Measurements from ENCODE around the gene DNAJA2.

The DNAJA2 gene

DNA sequence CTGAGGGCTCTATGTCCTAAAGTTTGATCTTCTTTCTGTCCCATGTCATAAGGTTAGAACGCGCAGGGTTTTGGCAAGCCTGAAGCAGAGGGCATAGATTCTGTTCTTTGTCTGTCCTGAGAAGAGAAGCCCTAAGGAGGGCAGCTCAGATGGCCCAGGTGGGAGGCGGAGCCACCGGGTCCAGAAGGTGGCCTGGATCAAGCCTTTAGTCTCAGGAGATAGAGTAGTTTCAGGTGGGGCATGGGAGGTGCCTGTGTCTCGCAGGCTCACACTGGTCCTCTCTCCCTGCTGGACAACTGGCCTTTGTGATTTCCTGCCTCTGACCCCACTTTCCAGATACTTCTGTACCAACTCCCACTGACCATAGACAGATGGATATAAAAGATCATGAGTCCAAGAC is 44.2 kb upstream of the DNAJA2 start:
- Histone ChIP-seq H3K9ac (ENCODE audit: low read depth, low read length, poor library complexity, severe bottlenecking) (no peak overlapping the region), H3K4me2 (ENCODE audit: low read depth, low read length, poor library complexity, severe bottlenecking) (peak overlapping the region; percentile 75), H3K36me3 (ENCODE audit: insufficient read depth, low read length) (no peaks in the 10 kb centered on the region), H2AFZ (ENCODE audit: low read length) (no peak overlapping the region), H4K20me1 (ENCODE audit: insufficient read depth, low read length, poor library complexity, severe bottlenecking) (no peaks in the 10 kb centered on the region), H3K27me3 (ENCODE audit: insufficient read depth, low read length, poor library complexity, severe bottlenecking) (no peaks in the 10 kb centered on the region), H3K4me1 (ENCODE audit: insufficient read depth, low read length, poor library complexity, severe bottlenecking) (peaks cover 22% of the 10 kb centered on the region), H3F3A (ENCODE audit: low read depth) (no peaks in the 10 kb centered on the region), H3K9me3 (ENCODE audit: insufficient read depth, low read depth, low read length) (no peaks in the 10 kb centered on the region), H3K79me2 (ENCODE audit: insufficient read depth, low read length) (no peaks in the 10 kb centered on the region), H3K4me3 (ENCODE audit: low read length, poor library complexity, severe bottlenecking) (no peak overlapping the region), H3K9me2 (replicated peaks; ENCODE audit: low read depth, low read length) (no peaks in the 10 kb centered on the region)
- TF ChIP-seq, protein P1, sequence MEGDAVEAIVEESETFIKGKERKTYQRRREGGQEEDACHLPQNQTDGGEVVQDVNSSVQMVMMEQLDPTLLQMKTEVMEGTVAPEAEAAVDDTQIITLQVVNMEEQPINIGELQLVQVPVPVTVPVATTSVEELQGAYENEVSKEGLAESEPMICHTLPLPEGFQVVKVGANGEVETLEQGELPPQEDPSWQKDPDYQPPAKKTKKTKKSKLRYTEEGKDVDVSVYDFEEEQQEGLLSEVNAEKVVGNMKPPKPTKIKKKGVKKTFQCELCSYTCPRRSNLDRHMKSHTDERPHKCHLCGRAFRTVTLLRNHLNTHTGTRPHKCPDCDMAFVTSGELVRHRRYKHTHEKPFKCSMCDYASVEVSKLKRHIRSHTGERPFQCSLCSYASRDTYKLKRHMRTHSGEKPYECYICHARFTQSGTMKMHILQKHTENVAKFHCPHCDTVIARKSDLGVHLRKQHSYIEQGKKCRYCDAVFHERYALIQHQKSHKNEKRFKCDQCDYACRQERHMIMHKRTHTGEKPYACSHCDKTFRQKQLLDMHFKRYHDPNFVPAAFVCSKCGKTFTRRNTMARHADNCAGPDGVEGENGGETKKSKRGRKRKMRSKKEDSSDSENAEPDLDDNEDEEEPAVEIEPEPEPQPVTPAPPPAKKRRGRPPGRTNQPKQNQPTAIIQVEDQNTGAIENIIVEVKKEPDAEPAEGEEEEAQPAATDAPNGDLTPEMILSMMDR (conservative IDR thresholded peaks at IDR 0.05; ENCODE audit: low read length) = no peak
- TF ChIP-seq EZH2phosphoT487 (IDR thresholded peaks at IDR 0.05; ENCODE audit: borderline replicate concordance) = no peak

- H4K20me1 ChIP-seq (ENCODE audit: insufficient read depth, low read length, poor library complexity, severe bottlenecking) = no peaks in the 10 kb centered on the region
- no peaks in the 10 kb centered on the region for H3F3A ChIP-seq (ENCODE audit: low read depth)
- TF ChIP-seq EZH2phosphoT487 (IDR thresholded peaks at IDR 0.05; ENCODE audit: borderline replicate concordance) = no peak
- TF ChIP-seq, protein P1 (conservative IDR thresholded peaks at IDR 0.05; ENCODE audit: low read length) = no peak
- H3K36me3 ChIP-seq (ENCODE audit: insufficient read depth, low read length) = no peaks in the 10 kb centered on the region
- no peaks in the 10 kb centered on the region for H3K9me3 ChIP-seq (ENCODE audit: insufficient read depth, low read depth, low read length)
- H3K79me2 ChIP-seq (ENCODE audit: insufficient read depth, low read length) = no peaks in the 10 kb centered on the region
- H2AFZ ChIP-seq (ENCODE audit: low read length) = peak overlapping the region; percentile 91
- no peaks in the 10 kb centered on the region for H3K9me2 ChIP-seq (replicated peaks; ENCODE audit: low read depth, low read length)
- H3K9ac ChIP-seq (ENCODE audit: low read depth, low read length, poor library complexity, severe bottlenecking) = peak overlapping the region; percentile 55
- H3K4me3 ChIP-seq (ENCODE audit: low read length, poor library complexity, severe bottlenecking) = peak overlapping the region; percentile 65
- no peaks in the 10 kb centered on the region for H3K27me3 ChIP-seq (ENCODE audit: insufficient read depth, low read length, poor library complexity, severe bottlenecking)
- H3K4me2 ChIP-seq (ENCODE audit: low read depth, low read length, poor library complexity, severe bottlenecking) = peak overlapping the region; percentile 75
- H3K4me1 ChIP-seq (ENCODE audit: insufficient read depth, low read length, poor library complexity, severe bottlenecking) = peaks cover 22% of the 10 kb centered on the region
These were observed 43.2 kb upstream of the DNAJA2 start for GRCh38 chr16:47016700-47017133.

- H3K27me3 ChIP-seq (ENCODE audit: insufficient read depth, low read length, poor library complexity, severe bottlenecking) = no peaks in the 10 kb centered on the region
- H3K4me1 ChIP-seq (ENCODE audit: insufficient read depth, low read length, poor library complexity, severe bottlenecking) = peaks cover 22% of the 10 kb centered on the region
- H3F3A ChIP-seq (ENCODE audit: low read depth) = no peaks in the 10 kb centered on the region
- no peaks in the 10 kb centered on the region for H3K9me3 ChIP-seq (ENCODE audit: insufficient read depth, low read depth, low read length)
- no peaks in the 10 kb centered on the region for H3K9me2 ChIP-seq (replicated peaks; ENCODE audit: low read depth, low read length)
- H2AFZ ChIP-seq (ENCODE audit: low read length) = no peak overlapping the region
- no peaks in the 10 kb centered on the region for H3K79me2 ChIP-seq (ENCODE audit: insufficient read depth, low read length)
- TF ChIP-seq, protein P1 (conservative IDR thresholded peaks at IDR 0.05; ENCODE audit: low read length) = no peak
- TF ChIP-seq EZH2phosphoT487 (IDR thresholded peaks at IDR 0.05; ENCODE audit: borderline replicate concordance) = no peak
- no peak overlapping the region for H3K4me2 ChIP-seq (ENCODE audit: low read depth, low read length, poor library complexity, severe bottlenecking)
- no peak overlapping the region for H3K4me3 ChIP-seq (ENCODE audit: low read length, poor library complexity, severe bottlenecking)
- no peaks in the 10 kb centered on the region for H3K36me3 ChIP-seq (ENCODE audit: insufficient read depth, low read length)
- H4K20me1 ChIP-seq (ENCODE audit: insufficient read depth, low read length, poor library complexity, severe bottlenecking) = no peaks in the 10 kb centered on the region
- no peak overlapping the region for H3K9ac ChIP-seq (ENCODE audit: low read depth, low read length, poor library complexity, severe bottlenecking)
These were observed 40.4 kb upstream of the DNAJA2 start for GRCh38 chr16:47013910-47014309.

All from Loucy (cell line).